ENCODE data around the gene BCL2A1.
"Not testable (repeated sequence)": the region's sequence is repeated elsewhere in the genome, so short reads cannot be mapped to it uniquely, and the experiment has no call there.

The BCL2A1 gene

GRCh38 chr15:79970624-79971434, at the start of gene BCL2A1:
TSS of gene BCL2A1 (minus strand) at chr15:79971196. CDS start at chr15:79971119, 77 bp downstream.
- no peak for DNase-seq (ENCODE audit: low read depth)

GRCh38 chr15:80020731-80021130, 49.7 kb upstream of the BCL2A1 start:
- no peak for DNase-seq (ENCODE audit: low read depth)

- DNase-seq (ENCODE audit: low read depth): not testable (repeated sequence)
Measured at GRCh38 chr15:80020149-80020548, 49.2 kb upstream of the BCL2A1 start.

- no peak for DNase-seq (ENCODE audit: low read depth)
Measured at GRCh38 chr15:80019168-80019745, 48.3 kb upstream of the BCL2A1 start.

DNA sequence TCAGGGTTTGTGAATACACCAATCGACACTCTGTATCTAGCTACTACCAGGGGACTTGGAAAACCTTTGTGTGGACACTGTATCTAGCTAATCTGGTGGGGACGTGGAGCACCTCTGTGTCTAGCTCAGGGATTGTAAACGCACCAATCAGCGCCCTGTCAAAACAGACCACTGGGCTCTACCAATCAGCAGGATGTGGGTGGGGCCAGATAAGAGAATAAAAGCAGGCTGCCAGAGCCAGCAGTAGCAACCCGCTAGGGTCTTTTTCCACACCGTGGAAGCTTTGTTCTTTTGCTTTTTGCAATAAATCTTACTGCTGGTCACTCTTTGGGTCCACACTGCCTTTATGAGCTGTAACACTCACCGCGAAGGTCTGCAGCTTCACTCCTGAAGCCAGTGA, 46.1 kb upstream of the BCL2A1 start:
- DNase-seq (ENCODE audit: low read depth): not testable (repeated sequence)

GRCh38 chr15:80016506-80016905, 45.5 kb upstream of the BCL2A1 start:
- DNase-seq (ENCODE audit: low read depth): not testable (repeated sequence)

DNA sequence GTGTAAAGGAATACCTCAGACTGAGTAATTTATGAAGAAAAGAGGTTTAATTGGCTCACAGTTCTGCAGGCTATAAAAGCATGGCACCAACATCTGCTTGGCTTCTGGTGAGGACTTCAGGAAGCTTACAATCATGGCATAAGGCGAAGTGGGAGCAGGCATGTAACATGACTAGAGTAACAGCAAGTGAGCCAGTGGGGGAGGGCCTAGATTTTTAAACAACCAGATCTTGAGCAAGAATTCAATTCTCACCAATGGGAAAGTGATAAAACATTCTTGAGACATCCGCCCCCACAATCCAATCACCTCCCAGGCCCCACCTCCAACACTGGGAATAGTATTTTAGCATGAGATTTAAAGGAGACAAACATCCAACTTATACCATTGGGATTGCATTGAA, 44.2 kb upstream of the BCL2A1 start:
- no peak for DNase-seq (ENCODE audit: low read depth)

- not testable (repeated sequence) for DNase-seq (ENCODE audit: low read depth)
Measured at GRCh38 chr15:80014186-80014585, 43.2 kb upstream of the BCL2A1 start.

DNA sequence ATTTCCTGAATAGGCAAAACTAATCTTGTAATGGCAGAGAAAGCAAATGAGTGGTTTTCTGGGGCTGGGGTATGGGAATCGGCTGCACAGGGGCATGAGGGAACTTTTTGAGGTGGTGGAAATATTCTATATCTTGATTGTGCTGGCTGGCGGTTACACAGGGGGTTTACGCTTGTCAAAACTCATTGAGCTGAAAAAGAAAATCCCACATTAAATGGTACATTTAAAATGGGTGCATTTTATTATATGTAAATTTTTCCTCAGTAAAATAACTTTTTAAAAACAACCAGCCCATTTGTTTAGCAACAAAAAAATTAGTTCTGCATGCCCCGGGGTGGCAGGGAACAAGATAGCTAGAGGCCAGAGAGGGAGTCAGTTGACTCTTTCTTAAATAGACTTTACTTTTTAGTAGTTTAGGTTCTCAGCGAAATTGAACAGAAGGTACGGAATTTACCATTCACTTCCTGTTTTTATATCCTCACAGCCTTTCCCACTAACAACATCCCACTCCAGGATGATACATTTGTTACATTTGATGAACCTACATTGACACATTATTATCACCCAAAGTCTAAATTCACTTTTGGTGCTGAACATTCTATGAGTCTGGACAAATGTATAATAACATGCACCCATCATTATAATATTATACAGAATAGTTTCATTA, 41.2 kb upstream of the BCL2A1 start:
- DNase-seq (ENCODE audit: low read depth): no peak

GRCh38 chr15:80011596-80011995, 40.6 kb upstream of the BCL2A1 start:
- no peak for DNase-seq (ENCODE audit: low read depth)

- not testable (repeated sequence) for DNase-seq (ENCODE audit: low read depth)
Measured at GRCh38 chr15:80011041-80011523, 40.1 kb upstream of the BCL2A1 start.

DNA sequence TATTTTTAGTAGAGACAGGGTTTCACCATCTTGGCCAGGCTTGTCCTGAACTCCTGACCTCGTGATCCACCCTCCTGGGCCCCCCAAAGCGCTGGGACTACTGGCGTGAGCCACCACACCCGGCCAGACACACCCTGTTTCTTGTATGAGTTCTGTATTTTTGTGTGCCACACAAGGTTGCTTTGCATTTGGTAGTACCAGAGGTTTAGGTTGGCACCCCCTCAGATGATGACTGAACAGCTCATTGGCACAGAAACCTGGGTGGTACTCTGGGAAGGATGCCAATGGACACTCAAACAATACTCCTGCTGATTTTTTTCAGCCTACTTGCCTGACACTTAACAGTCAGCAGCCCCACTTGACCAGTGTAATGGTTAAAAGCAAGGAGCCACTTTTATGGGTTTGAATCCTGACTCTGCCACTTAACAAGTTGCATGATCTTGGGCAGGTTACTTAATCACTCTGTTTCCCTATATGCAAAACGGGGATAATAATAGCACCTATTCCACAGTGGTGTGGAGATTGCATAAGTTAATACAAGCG, 39.2 kb upstream of the BCL2A1 start:
- no peak for DNase-seq (ENCODE audit: low read depth)

DNA sequence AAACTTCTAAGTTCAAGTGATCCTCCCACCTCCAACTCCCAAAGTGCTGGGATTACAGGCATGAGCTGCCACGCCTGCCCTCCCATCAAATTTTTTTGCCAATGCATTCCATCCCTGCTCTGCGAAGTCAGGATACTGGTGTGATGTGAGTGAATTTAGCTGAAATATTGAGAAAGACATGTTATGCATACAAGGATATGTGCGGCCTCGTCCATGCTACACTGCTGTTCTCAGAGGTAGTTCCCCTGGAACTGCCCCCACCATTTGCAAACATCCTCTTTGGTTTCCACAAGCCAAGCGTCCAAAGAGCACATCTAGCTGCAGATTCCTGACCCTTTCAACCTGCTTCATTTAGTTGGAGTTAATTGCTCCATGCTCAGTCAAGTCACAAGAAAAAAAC, 36.5 kb upstream of the BCL2A1 start:
- no peak for DNase-seq (ENCODE audit: low read depth)

DNA sequence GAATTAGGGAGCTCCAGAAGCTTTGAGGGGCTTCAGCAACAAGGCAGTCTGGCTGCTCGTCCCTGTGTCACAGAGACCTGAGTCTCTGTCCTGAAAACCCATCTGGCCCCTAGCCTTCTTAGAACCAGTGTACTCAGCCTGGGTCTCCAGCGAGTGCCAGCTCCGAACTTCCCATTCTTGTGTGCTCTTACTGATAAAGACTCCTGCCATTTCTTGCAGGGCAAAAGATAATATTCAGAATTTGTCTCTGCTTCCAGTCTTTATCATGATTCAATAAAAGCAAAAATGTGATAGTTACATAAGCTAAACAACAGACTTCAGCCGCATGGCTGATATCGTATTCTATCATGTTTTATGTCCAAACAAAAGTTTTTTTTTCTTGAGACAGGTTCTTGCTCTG, 36.0 kb upstream of the BCL2A1 start:
- DNase-seq (ENCODE audit: low read depth): no peak

GRCh38 chr15:80003934-80004472, 33.0 kb upstream of the BCL2A1 start:
- no peak for DNase-seq (ENCODE audit: low read depth)

- DNase-seq (ENCODE audit: low read depth): no peak
Measured at GRCh38 chr15:80003171-80003570, 32.2 kb upstream of the BCL2A1 start.

DNA sequence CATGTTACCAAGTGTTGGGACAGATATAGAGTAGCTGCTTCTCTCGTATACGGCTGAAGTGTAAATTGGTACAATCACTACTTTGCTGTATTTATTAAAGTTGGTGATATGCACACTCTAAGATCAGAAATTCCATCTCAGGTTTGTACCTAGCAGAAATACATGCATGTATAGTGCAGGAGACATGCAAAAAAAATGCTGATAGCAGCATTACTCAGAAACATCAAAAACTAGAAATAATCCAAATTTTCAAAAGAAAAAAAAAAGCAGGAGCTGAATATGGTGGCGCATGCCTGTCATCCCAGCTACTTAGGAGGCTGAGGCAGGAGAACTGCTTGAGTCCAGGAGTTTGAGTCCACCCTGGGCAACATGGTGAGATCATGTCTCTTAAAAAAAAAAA, 31.3 kb upstream of the BCL2A1 start:
- no peak for DNase-seq (ENCODE audit: low read depth)

GRCh38 chr15:79994615-79995014, 23.6 kb upstream of the BCL2A1 start:
- DNase-seq (ENCODE audit: low read depth): no peak

- DNase-seq (ENCODE audit: low read depth): no peak
Measured at GRCh38 chr15:79991826-79992225, 20.8 kb upstream of the BCL2A1 start.

GRCh38 chr15:79990997-79991334, 20.0 kb upstream of the BCL2A1 start:
- no peak for DNase-seq (ENCODE audit: low read depth)

DNA sequence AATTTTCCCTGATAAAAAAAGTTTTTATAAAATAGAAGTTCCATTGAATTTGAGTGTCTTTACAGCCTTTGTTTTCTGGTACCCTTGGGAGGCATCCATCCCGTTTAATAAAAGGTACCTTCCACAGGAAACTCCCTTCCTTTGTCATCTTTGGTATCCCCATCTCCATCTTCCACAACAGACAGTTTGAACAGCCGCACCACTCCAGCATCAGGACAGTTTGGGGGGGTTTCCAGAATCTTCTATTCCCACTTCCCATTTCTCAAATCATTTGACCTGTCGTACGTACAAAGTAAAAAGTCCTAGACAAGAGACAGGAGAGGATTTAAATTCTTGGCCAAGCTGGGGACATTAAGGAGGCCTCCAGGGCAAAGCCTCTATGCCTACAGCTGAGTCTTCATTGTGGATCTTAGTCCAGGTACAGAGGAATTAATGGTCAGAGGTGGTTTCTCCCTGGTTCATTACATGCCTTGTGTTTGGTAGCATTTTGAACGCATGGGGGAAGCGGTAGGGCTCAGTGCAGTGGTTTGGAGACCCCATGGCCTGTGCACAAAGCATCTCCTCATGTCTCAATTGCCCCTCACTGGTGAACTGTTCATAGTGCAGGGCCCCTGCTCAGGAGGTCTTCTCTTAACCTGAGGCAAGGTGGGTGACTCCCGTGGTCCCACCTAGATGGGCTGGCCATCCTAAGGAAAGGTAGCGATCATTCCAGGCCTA, 19.4 kb upstream of the BCL2A1 start:
- DNase-seq (ENCODE audit: low read depth): no peak

GRCh38 chr15:79989682-79990081, 18.7 kb upstream of the BCL2A1 start:
- DNase-seq (ENCODE audit: low read depth): no peak
